Epithelial cell of prostate (primary cell): ENCODE results near the gene GALNT7.

ENCODE experiments used
- DNase-seq: peaks from one replicate; pipeline ENCODE4 v3.0.0-alpha.2; 2011; ENCODE audit warnings: low read depth, low spot score
- H3K27ac ChIP-seq: fragments of 450-650 bp; 2 replicates; pipeline ENCODE4 v1.5.1; 2017; ENCODE audit warnings: mild to moderate bottlenecking

GALNT7 gene

DNA sequence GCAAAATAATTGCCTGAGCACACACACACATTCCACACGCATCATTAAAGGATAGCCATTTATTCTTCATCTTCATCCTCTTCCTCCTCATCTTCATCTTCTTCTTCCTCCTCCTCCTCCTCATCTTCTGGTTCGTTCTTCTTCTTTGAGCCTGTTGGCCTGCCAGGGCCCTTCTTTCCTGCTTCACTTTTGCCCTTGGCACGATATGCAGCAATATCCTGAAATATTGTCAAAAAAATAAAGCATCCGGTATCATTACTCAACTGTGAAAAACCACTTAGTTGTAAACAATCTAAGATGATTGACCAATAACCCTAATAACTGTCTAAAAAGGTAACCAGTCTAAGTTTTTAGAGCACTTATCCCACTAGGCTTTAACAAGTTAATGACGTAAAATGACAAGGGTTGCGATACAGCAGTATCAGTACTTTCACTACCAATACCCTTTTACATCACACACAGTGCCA is 163.4 kb downstream of the GALNT7 start:
- DNase-seq, result no peak

DNA sequence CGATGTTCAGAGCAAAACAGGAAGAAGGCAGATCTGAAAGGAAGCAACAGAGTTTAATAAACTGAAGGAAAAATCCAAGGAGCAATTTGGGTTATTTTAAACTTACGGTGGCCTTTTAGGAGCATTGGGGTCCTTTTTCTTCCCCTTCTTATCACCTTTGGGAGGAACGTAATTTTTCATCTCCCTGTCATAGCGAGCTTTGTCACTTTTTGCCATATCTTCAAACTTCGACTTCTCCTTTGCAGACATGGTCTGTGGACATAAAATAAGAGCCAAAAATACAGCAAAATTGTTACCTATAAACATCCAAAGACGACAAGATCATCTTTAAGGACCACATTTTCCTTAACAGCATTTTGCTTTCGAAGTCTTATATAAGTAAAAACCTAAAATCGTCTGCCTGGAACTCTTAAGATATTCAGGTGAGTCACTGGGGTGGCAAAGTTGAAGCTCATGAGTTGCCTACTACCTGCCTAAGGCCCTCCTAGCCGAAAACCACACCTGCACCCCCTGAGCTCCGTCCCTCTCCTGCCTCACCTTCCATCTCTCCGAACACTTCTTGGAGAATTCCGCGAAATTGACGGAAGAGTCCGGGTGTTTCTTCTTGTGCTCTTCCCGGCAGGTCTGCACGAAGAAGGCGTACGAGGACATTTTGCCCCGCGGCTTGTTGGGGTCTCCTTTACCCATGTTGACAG is 164.5 kb downstream of the GALNT7 start:
- no peak for DNase-seq
- peak overlapping the region; percentile 91 for H3K27ac ChIP-seq

More for the DNA sequence above, 163.4 kb downstream of the GALNT7 start:
- peak overlapping the region; percentile 91 for H3K27ac ChIP-seq

DNA sequence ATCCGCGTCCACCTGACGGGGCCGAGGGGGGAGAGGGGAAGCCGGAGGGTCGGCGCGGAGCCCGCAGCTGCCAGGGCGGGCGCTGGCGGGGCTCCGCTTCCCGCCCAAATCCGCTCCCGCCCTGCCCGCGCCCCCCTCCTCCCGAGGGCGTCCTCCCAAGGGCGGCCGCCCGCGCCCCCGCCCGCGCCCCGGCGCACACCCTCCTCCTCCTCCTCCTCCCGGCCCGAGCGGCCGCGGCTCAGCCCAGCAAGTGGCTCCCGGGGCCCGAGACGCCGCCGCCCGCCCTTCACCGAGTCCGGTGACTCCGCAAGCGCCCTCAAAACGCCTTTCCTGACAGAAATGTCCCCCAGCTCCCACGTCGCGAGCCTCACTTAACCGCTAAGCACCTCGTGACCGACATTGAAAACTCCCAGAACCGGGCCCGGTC is 165.1 kb downstream of the GALNT7 start:
- peak overlapping the region; percentile 91 for H3K27ac ChIP-seq
- no peak for DNase-seq

DNA sequence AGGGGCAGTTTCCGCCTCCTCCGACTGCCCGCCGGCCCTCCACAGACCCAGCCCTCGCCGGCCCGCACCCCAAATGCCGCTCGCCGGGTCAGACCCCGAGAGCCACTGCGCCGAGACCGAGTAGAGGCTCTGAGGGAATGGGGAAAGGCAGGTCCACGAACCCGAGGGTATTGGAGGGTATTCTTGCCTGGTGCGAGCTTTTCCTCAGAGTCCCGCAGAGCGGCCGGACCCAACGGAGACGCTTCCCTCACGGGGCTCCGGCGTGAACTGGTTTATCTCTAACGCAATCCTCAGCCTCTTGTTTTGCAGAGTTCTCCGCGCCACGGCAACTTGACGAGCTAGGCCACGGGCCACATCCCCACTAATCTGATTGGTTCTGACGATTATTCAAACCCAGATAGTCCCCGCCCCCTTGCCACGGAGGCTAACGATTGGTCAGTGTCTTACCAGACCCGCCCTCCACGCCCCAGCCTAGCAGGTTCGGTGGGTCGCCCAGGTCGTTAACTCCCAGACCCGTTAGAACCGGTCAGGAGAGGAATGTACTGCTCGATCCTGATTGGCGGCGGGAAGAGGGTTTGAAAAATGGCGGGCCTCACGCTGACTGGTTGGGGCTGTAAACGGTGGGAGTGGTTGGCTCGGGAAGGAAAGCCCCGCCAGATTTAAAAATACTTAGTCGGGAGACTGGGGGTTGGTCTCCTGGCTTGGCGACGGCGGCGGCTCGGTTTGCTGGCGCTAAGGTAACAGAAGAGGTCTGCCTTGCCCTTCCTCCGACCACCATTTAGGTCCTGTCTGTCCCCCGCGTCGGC is 165.7 kb downstream of the GALNT7 start, which contains the start of gene HMGB2:
Gene HMGB2 (minus strand): TSS at position 274 of the 806 bp plus-strand sequence. CDS start 709 bp downstream, outside the sequence.
- H3K27ac ChIP-seq, result peak within 1 kb of the TSS; percentile 91
- DNase-seq, result peak; percentile 100

DNA sequence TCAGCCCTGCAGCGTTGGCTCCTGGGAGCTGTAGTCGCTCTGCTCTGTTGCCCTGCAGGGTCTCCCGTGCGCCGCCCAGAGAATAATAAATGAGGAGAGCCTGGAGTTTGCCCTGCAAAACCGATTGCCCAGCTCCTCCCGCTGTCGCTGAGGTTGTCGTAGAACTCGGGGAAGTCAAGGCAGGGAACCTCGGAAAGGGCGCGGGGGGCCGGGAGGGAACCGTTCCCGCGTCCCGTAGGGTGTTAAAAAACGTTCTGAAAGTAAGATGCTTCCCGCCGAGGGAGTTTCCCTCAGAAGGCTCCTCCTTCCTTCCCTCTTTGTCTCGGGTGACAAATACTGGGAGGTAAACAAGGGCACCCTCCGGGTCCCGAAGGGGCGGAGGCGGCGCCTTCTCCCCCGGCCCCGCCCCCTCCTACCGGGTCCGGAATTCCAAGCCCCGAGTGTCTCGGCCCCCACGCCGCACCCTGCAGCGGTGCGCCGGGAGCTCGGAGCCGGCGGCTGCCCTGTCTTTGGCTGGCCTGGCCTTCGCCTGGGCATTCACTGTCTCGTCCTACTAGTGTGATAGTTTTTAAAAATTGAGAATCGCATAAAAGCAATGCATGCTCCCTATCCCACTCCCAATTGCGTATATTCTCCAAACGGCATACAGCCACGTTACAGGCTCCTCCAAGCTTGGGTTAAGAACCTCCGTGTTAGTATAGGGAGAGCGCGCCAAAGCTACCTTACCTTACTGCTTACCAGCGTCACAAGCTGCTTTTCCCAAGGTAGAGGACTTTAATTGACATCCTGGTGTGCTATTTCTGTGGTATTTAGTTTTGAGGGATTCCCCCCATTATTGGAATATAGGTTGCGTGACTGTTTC is 166.5 kb downstream of the GALNT7 start:
- H3K27ac ChIP-seq, result peak overlapping the region; percentile 19
- DNase-seq, result no peak

DNA sequence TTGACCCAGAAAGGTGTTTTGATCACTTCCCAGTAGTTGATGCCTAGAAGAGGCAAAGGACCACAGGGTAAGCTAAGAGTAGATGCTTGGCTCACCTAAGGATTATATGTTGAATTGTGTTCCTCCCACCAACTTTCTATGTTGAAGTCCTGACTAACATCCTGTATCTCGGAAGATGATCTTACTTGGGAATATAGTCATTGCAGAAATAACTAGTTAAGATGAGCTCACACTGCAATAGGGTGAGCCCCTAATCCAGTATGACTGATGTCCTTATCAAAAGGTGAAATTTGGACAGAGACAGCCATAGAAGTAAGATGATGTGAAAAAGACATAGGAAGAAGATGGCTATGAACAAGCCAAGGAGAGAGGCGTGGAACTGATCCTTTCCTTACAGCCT is 168.9 kb downstream of the GALNT7 start:
- no peak overlapping the region for H3K27ac ChIP-seq
- no peak for DNase-seq

DNA sequence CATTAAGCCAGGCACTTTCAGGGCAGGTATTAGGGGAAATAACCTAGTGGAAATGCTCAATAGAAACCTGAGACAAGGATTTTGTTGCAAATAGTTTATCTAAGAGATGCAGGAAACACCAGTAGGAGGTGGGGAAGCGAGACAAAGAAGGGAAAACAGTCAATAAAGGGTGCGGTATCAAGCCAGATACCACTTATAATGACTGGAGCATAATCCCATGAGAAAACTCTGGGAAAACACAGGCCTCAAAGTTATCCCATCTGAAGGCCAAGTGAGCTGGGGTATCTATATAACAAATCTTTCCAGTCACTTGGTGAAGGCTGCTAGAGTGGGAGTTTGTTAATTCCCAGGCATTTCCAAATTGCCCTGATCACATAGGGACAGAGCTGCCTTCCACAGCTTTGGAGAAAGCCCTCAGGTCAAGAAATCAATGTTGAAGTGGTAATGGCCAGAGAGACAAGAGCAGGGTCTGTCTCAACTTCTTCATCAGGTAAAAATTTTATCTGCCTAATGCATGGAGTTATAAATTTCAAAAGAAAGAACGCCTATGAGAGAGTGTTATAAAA is 175.3 kb downstream of the GALNT7 start:
- H3K27ac ChIP-seq, result no peak overlapping the region
- no peak for DNase-seq

DNA sequence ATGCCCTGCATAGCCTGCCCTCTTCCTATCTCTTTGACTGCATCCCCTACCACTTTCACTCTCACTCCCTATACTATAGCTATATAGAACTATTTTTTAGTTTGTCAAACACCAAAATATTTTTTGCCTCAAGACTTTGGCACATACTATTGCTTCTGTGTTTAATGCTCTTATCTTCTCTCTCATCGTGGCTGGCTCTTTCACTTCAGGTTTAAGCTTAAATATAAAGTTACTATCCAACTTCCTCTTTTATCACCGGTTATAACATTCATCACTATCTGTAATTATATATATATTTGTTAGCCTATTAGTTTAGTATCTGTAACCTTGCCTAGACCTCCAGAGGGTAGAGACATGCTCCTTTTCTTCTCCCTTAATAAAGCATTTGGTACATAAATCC is 177.0 kb downstream of the GALNT7 start:
- no peak for DNase-seq
- no peak overlapping the region for H3K27ac ChIP-seq

DNA sequence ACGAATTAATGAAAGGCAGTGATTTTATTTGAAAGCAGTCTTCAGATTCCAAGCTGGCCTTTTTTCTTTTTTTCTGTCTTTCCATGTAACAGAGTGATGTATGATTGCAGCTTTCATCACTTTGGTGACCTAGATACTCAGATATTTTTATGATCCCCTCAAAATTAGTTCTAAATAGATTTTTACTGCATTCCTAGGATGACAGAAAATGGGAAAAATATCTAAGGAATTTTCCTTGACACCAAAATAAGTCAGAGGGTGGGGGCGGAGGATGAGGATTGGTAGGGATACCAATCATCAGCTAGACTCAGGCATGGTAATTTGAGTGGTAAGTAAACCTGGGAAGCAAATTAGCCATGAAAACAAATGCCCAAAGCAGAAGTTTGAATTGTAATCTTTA is 177.5 kb downstream of the GALNT7 start:
- H3K27ac ChIP-seq, result no peak overlapping the region
- no peak for DNase-seq

DNA sequence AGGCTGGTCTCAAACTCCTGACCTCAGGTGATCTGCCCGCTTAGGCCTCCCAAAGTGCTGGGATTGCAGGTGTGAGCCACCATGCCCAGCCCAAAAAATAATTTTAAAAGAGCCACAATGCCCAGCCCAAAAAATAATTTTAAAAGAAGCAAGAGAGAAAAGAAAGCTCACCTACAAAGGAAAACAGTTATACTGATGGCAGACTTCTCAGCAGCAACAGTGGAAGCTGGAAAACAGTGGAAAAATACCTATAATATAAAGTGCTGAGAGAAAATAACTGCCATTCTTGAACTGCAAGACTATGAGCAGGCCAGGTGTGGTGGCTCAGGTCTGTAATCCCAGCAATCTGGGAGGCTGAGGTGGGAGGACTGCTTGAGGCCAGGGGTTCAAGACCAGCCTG is 178.9 kb downstream of the GALNT7 start:
- no peak overlapping the region for H3K27ac ChIP-seq
- no peak for DNase-seq

DNA sequence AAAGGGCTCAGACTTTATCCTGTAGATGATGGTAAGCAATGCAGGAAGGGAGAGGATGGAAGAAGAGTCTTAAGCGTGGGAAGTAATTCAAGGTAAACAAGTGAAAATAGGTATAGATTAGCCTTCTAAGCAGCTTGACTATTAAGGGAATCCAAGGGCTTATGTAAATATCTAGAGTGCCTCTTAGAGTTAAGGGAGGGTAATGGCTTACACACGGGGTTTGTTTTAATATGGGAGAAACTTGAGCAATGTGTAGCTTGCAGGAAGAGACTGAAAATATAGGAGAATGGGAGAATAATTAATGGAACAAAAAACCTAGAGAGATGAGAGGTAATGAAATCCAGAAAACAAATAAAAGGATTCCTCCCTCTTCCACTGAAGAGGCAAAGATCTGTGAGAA is 189.3 kb downstream of the GALNT7 start:
- DNase-seq, result no peak
- H3K27ac ChIP-seq, result no peak overlapping the region

DNA sequence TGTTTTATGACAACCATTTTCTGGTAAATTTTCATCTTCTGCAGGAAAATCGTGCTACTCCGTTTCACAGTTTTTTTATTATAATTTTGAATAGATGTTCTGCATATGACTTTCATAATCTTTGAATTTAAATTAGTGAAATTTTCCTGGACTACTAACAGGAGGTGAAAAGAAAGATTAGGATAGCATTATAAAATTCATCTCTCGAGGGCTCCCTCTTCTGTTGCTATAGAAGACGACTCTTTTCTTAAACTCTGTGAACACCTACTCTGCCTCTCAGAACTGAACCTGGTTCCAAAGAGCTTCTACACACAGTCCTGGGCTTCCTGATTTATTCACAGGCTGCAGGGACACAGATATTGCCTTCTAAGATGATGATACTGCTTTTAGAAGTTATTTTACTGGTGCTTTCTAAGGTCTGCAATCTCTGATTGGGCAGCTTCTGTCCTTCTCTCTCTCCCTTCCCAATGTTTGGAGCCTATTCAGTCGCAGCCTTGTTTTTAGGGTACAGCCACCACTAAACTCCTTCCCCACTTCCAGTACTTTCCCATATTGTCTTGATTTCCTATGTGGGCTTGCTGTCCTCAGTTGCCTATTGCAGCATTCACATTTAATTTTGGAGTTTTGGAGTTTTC is 192.1 kb downstream of the GALNT7 start:
- no peak for DNase-seq
- no peak overlapping the region for H3K27ac ChIP-seq

DNA sequence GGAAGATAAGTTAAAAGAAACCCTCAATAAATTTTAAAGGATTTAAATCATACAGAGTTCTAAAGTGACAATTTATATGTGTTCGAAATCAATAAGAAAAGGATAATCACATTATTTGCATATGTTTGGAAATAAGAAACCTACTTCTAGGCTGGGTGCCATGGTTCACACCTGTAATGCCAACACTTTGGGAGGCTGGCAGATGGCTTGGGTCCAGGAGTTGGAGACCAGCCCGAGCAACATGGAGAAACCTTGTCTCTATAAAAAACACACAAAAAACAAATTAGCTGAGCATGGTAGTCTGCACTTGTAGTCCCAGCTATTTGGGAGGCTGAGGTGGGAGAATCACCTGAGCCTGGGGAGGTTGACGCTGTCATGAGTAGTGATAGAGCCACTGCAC is 194.1 kb downstream of the GALNT7 start:
- DNase-seq, result no peak
- no peak overlapping the region for H3K27ac ChIP-seq

DNA sequence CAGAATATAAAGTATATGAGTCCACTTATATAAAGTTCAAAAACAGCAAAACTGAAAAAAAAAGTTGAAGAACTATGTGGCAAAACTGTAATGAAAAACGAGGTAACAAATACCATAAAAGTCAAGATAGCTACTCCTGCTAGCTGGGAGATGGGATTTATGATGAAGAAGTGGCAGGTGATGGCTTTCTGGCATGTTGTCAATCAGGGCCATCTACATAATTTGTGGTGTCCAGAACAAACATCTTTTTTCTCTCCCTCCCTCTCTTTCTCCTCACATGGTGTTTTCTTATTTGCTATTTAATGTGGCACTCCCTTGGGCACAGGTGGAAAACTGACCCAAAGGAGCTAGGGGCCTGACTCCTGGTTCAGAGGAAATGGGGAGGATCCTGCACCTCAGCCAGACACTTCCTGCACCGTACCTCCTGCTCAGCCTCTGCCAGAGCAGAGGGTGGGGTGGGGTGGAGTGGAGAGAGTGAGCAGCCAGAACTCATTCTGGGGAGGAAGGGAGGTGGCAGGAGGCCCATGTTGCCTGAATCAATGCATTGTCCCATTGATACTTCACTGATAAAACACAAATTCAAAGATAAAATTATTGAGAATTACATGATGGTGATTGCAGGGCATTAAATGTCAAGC is 196.9 kb downstream of the GALNT7 start:
- H3K27ac ChIP-seq, result no peak overlapping the region
- DNase-seq, result no peak

DNA sequence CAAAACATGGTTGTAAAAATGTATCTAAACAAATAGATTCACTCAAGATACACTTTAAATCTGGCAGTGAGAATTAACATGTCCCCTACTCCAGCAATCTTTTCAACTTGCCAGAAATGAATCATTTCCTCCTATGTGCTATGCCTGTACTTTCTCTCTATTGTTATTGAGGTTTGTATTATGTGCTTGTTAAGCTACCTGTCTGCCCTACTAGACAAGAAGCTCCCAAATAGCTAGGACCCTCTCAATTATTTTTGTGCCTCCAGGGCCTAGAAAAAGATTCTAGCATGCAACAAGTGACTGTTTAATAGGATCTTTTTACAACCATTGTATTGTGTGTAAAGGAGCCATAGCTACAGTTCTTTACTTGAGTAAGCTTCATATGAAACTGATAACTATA is 198.7 kb downstream of the GALNT7 start:
- no peak for DNase-seq
- H3K27ac ChIP-seq, result peak overlapping the region; percentile 2

DNA sequence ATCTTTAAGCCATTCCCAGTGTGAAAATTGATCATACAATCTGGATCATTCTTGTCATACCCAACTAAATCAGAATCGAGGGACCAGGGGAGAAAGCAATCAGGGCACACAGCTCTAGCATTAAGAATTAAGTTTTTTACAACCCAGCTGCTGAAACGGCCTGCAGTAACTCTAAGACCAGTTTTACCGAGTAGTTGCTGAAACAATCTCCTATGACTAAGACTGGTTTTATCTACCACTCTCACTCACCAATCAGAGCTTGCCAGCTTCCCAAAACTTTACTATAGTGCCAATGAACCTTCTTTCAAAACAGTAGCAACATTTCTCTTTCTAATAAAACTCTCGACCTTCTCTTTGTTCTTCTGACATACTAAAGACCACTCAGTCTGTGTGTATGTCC is 199.3 kb downstream of the GALNT7 start:
- peak overlapping the region; percentile 2 for H3K27ac ChIP-seq
- no peak for DNase-seq

DNA sequence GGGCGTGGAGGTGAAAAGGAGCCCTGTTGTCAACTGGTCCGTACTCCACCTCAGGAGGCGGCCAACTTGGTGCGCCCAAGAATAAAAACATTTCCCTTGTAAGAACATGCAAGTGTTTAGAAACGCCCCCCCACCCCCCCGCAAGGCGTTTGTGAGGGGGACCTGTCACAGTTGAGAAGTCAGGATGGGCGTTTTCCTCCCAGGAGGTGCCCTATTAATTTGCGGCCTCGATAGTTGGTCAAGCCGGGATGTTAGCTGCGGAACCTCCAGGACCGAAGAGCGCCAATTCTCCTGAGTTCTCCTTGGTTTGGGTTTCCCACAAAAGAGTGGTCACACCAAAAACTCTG is 201.5 kb downstream of the GALNT7 start:
- no peak for DNase-seq
- H3K27ac ChIP-seq, result peak overlapping the region; percentile 79

DNA sequence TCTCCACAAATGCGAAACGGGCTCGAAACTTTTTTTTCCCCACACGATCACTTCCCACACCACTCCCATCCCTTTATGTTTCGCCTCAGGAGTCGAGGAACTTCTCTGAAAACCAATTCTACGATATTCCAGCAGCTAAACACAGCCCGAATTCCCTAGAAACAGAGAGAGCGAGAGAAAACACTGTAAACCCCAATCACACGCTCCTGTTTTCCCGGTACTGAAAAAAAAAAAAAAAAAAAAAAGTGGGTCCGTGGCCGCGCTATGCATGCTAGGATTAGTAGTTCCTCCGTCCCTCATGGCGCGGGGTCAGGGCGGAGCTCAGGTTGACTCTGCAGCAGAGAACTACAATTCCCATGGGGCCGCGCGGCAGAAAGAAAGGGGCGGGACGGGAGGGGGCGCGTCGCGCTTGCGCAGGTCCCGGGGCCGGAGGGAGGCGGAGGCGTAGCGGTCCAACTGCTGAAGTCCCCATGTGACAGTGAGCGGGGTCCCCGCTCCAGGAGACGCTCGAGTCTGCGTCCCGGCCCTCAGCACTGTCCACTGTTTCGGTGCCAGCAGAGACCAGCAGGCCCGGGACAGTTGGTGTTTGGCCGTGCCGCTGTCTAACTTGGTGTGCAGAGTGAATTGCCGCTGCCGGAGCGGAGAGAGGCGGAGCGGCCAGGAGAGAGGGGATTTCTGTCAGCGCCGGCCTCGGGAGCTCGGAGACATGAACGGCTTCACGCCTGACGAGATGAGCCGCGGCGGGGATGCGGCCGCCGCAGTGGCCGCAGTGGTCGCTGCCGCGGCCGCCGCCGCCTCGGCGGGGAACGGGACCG is 202.1 kb downstream of the GALNT7 start, which contains the start of gene SAP30:
Gene SAP30 (plus strand): TSS at position 478 of the 815 bp plus-strand sequence. CDS start 229 bp downstream, at position 707.
- peak; percentile 88 for DNase-seq
- peak within 1 kb of the TSS; percentile 79 for H3K27ac ChIP-seq
